Measurements from ENCODE around the gene HYDIN.

- no peak for TF ChIP-seq PATZ1 (CRISPR knock-in tag; IDR thresholded peaks at IDR 0.05; ENCODE audit: borderline replicate concordance)
- no peak for TF ChIP-seq ZC3H10 (CRISPR knock-in tag; IDR thresholded peaks at IDR 0.05)
- no peak for TF ChIP-seq ARNTL (CRISPR knock-in tag; IDR thresholded peaks at IDR 0.05; ENCODE audit: borderline replicate concordance, low read depth)
- TF ChIP-seq, protein P1, sequence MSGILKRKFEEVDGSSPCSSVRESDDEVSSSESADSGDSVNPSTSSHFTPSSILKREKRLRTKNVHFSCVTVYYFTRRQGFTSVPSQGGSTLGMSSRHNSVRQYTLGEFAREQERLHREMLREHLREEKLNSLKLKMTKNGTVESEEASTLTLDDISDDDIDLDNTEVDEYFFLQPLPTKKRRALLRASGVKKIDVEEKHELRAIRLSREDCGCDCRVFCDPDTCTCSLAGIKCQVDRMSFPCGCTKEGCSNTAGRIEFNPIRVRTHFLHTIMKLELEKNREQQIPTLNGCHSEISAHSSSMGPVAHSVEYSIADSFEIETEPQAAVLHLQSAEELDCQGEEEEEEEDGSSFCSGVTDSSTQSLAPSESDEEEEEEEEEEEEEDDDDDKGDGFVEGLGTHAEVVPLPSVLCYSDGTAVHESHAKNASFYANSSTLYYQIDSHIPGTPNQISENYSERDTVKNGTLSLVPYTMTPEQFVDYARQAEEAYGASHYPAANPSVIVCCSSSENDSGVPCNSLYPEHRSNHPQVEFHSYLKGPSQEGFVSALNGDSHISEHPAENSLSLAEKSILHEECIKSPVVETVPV (CRISPR knock-in tag; IDR thresholded peaks at IDR 0.05) = no peak
- TF ChIP-seq, protein P2, sequence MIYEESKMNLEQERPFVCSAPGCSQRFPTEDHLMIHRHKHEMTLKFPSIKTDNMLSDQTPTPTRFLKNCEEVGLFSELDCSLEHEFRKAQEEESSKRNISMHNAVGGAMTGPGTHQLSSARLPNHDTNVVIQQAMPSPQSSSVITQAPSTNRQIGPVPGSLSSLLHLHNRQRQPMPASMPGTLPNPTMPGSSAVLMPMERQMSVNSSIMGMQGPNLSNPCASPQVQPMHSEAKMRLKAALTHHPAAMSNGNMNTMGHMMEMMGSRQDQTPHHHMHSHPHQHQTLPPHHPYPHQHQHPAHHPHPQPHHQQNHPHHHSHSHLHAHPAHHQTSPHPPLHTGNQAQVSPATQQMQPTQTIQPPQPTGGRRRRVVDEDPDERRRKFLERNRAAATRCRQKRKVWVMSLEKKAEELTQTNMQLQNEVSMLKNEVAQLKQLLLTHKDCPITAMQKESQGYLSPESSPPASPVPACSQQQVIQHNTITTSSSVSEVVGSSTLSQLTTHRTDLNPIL (CRISPR knock-in tag; IDR thresholded peaks at IDR 0.05; ENCODE audit: low read depth) = no peak
- no peak for TF ChIP-seq GLIS3 (CRISPR knock-in tag; IDR thresholded peaks at IDR 0.05)
- TF ChIP-seq ZFP30 (CRISPR knock-in tag; IDR thresholded peaks at IDR 0.05) = no peak
- TF ChIP-seq ESRRG (CRISPR knock-in tag; IDR thresholded peaks at IDR 0.05) = no peak
Measured at GRCh38 chr16:70760221-70760620, 470.3 kb downstream of the HYDIN start.

All from SK-N-SH treated with all-trans-retinoic acid at 6 μM for 48 hours (cell line).